Measurements from ENCODE around the gene ABLIM2.

The ABLIM2 gene

GRCh38 chr4:8174970-8175369 is 16.4 kb upstream of the ABLIM2 start:
- no peak for DNase-seq

- no peak for DNase-seq
Measured at GRCh38 chr4:8173492-8174242, 15.1 kb upstream of the ABLIM2 start.

- no peak for DNase-seq
Measured at GRCh38 chr4:8171984-8172924, 13.6 kb upstream of the ABLIM2 start.

- DNase-seq: no peak
Measured at GRCh38 chr4:8171266-8171665, 12.7 kb upstream of the ABLIM2 start.

GRCh38 chr4:8170341-8170740 is 11.7 kb upstream of the ABLIM2 start:
- DNase-seq: no peak

GRCh38 chr4:8169763-8170162 is 11.2 kb upstream of the ABLIM2 start:
- DNase-seq: no peak

- DNase-seq: no peak
Measured at GRCh38 chr4:8168832-8169598, 10.4 kb upstream of the ABLIM2 start.

GRCh38 chr4:8168232-8168631 is 9.6 kb upstream of the ABLIM2 start:
- DNase-seq: no peak

- DNase-seq: no peak
Measured at GRCh38 chr4:8167815-8168214, 9.2 kb upstream of the ABLIM2 start.

- DNase-seq: no peak
Measured at GRCh38 chr4:8167291-8167690, 8.7 kb upstream of the ABLIM2 start.

- no peak for DNase-seq
Measured at GRCh38 chr4:8165374-8165896, 6.8 kb upstream of the ABLIM2 start.

- DNase-seq: no peak
Measured at GRCh38 chr4:8164687-8165086, 6.1 kb upstream of the ABLIM2 start.

GRCh38 chr4:8164194-8164565 is 5.6 kb upstream of the ABLIM2 start:
- DNase-seq: no peak

- DNase-seq: no peak
Measured at GRCh38 chr4:8163436-8164193, 5.0 kb upstream of the ABLIM2 start.

- no peak for DNase-seq
Measured at GRCh38 chr4:8163026-8163425, 4.4 kb upstream of the ABLIM2 start.

- peak in 1 of 2 experiments; percentile 33 for DNase-seq
Measured at GRCh38 chr4:8162625-8163024, 4.0 kb upstream of the ABLIM2 start.

- DNase-seq: no peak
Measured at GRCh38 chr4:8160572-8160971, 2.0 kb upstream of the ABLIM2 start.

GRCh38 chr4:8160233-8160560 is 1.6 kb upstream of the ABLIM2 start:
- DNase-seq: peak in 1 of 2 experiments; percentile 42

GRCh38 chr4:8159537-8160232 is 1.1 kb upstream of the ABLIM2 start:
- peak in 1 of 2 experiments; percentile 81 for DNase-seq

- DNase-seq: no peak
Measured at GRCh38 chr4:8157944-8158709, 486 bp downstream of the ABLIM2 start.

- peak; percentile 68 to 88 for DNase-seq
Measured at GRCh38 chr4:8157496-8157895, 1.1 kb downstream of the ABLIM2 start.
